Peyer's patch (tissue), 4 donors: ENCODE results near the gene TRIM54.

Source experiments
- POLR2A ChIP-seq, 2 donors: fragments of 450-650 bp; IDR thresholded peaks; one replicate each; pipeline ENCODE4 v1.5.1; 2017; ENCODE audit warnings: antibody characterized with exemption in 2 of 2, mild to moderate bottlenecking in 2 of 2, moderate library complexity in 2 of 2
- TF ChIP-seq, protein P1 (sequence below), 6 experiments: fragments of 450-650 bp in 4 of 6; fragments of 200-600 bp in 2 of 6; sonication (generic) in 1 of 6; IDR thresholded peaks; one replicate each; pipeline ENCODE4 v1.5.1; 2017 to 2019; ENCODE audit warnings: antibody characterized with exemption in 6 of 6, mild to moderate bottlenecking in 3 of 6, moderate library complexity in 1 of 6

DNA sequence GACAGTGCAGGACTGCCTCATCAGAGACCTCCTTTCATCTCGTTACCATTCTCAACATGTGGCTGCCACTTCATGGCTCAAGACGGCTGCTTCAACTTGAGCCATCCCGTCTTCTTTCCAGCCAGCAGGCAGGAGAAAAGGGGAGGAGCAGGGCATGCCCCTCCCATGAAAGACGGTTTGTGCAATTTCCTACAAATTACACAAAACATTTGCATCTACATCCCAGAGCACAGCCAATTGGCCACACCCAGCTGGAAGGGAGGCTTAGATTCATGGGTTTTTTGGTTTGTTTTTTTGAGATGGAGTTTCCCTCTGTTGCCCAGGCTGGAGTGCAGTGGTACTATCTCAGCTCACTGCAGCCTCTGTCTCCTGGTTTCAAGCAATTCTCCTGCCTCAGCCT is 14.3 kb downstream of the TRIM54 start:
- no peak for TF ChIP-seq POLR2A (IDR thresholded peaks at IDR 0.05)
- TF ChIP-seq, protein P1, sequence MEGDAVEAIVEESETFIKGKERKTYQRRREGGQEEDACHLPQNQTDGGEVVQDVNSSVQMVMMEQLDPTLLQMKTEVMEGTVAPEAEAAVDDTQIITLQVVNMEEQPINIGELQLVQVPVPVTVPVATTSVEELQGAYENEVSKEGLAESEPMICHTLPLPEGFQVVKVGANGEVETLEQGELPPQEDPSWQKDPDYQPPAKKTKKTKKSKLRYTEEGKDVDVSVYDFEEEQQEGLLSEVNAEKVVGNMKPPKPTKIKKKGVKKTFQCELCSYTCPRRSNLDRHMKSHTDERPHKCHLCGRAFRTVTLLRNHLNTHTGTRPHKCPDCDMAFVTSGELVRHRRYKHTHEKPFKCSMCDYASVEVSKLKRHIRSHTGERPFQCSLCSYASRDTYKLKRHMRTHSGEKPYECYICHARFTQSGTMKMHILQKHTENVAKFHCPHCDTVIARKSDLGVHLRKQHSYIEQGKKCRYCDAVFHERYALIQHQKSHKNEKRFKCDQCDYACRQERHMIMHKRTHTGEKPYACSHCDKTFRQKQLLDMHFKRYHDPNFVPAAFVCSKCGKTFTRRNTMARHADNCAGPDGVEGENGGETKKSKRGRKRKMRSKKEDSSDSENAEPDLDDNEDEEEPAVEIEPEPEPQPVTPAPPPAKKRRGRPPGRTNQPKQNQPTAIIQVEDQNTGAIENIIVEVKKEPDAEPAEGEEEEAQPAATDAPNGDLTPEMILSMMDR (IDR thresholded peaks at IDR 0.05), result no peak
